HG03571 (cell line): ENCODE data around the gene MAML3.

ENCODE experiments used
- ATAC-seq: cut with Tn5 transposase; IDR thresholded peaks from one replicate; pipeline ENCODE4 v1.9.1; 2021; ENCODE audit not compliant: unreplicated experiment

Gene MAML3

DNA sequence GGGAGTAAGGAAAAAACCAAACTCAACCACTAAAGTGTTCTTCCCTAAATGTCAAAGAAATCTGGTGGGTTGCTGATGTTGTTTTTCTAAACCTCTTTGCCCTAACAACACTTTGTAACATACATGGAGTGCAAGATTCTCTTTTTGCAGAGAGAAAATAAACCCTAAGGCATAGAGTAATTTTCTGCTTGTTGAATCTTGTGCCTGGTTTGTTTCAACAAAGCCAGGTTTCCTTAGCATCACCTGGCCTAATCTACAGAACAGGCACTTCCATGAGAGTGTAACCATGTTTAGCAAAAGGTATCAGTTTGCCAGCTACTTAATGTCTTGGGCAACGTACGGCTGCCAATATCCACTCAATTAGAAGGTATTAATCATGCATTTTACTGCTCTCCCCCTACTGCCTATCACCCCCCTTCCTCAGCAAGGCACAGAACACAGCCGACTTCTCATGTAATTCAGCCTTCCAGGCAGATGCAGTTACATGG, 219.2 kb downstream of the MAML3 start:
- no peak for ATAC-seq

DNA sequence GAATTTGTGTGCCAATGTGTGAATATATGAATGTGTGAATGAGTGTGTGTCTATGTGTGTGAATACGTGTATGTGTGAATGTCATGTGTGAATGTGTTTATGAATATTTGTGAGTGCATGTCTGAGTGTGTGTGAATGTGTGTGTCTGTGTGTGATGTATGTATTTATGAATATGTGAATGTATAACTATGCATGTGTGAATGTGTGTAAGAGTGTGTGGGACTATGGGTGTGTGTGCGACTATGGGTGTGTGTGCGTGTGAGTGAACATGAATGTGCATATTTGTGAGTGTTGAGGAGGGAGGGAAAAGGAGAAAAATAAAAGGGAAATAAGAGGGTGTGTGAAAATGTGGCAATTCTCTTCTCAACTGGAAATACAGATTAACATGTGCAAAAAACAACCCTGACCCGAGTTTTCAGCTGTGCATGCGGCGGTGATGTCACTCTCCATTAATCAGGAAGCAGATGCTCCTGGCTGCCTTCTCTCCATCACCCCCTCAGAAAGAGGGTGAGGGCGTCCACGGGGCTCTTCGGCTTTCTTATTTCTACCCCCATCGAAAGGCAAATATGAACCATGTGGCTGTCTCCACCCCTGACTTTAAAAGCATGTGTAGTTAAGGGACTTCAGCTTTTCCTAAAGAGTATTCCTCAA, 219.8 kb downstream of the MAML3 start:
- no peak for ATAC-seq

DNA sequence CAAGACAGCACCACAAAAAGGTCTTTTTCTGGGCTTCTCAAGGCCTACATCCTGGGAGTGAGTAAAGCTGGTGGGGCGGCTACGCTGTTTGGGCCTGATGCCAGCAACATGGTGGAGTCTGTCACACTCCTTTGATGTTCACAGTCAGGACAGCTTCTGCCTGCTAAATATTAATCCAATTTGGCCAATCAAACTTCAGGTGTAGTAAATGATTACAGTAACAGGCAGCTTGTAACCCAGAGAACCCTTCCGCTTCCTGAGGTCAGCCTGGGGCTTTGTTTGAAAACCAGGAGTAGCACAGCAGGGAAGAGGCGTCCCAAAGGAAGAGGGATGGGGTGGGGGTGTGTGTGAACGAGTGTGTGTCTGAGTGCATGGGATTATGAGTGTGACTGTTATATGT, 220.4 kb downstream of the MAML3 start:
- no peak for ATAC-seq

DNA sequence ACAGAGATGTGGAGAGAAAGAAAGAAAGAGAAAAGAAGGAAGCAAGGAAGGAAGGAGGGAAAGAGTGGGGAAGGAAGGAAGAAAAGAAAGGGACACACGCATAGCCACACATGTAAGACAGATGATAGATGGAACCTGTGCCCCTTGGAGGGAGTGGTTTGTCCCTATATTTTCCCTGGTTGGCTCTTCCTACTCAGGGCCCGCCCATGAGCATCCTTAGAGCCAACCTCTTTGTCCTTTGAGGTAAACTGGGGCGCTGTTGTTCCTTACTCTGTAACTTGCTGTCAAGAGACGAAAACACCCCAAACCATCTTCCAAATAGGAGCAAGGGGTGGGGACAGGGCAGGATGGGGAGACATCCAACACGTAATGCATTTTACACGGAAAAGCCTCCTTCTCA, 220.9 kb downstream of the MAML3 start:
- ATAC-seq: no peak

DNA sequence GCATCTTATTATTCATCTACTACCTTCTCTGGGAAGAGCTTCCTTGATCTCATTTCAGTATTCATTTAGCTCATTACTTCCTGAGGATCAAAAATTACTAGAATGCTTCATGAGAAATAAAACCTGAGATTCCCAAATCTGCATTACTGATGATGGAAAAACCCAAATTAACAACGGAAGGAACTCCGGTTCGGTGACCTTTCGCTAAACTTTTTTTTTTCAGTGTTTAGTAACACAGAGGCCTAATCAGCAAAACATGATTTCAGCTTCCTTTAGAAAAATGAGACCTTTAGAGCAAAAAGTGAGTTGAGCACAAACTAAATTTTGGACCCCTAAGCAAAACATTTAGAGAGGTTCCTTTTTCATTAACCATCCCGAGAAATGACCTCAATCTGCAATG, 229.2 kb downstream of the MAML3 start:
- no peak for ATAC-seq

DNA sequence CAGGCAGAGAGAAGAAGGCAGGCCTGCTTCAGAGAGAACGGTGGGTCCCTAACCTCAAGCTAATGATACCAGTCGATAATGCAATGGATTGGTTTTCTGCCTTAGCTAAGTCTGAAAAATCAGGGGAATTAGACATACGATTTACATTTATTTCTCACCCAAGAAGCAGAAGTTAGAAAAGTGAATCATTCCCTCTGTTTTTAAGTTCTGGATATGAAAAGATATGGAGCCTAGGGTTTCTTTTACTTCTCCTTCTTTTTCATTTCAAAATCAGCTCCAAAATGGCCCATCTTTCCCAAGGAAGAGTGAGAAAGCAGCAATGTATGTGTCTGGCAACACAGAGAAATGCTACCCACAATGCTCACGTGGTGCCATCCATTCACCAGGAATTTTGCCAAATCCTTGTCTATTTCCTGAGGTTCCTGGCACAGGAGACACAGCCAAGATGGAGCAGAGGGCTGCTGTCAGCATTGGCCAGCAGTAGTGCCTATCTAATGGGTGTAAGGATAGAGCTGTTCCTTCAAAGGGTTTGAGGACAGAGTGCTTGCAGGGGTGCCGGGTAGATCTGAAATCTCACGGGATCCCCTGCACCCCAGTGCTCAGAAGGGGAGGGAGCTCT, 231.5 kb downstream of the MAML3 start:
- ATAC-seq: no peak

DNA sequence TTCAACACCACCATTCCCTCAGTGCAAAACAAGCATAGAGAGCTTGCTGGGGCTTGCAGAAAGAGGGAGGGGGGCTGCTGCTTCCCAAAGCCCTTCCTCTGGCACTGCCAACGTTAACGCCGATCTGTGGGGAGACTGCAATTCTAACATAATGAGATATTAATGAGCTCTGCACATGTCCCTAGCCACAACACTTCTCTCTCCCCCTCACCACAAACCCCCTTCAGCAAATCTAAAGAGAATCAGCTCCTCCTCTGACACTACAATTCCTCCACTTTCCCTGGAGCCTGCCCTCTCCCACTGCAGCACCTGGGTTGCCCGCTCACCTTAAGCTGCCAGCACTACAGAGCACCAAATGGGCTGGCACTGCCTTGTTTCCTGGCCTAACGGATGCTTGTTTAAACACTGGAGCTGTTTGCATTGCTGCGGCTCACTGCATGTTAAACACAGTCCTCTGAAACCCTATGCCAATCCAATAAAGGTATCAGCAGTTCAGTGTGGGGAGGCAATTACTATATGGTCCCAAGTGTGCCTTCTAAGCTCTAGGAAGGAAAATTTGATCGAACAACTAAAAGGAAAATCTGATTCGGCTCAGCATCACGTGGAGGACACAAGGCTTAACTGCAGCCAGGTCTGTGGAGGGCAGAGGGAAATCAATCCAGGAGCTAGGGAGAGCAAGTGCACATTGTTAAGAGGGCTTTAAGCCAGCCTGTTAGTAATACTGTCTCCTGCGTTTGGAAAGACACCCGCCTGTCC, 232.4 kb downstream of the MAML3 start:
- no peak for ATAC-seq

DNA sequence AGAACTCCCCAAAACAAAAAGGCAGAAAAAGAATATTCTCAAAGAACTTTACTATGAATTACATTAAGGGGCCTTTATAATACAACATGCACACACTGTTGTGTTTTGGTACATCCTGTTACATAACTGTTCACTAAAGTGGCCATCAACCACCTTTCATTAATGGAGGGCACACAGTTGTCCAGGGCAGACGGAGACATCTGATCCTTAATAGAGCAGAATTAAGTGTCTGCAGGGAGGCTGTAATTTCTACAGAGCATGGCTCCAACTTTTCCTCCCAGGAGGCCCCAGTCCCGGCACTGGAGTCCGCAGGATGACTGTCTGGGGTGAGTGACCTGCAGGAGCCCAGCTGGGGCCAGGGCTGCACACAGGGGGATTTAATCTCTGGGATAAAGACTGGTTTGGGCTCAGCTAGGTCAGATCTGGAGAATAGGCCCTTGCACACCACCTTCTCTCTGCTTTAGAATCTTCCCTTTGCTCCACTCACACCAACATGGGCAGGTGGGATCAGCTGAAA, 233.4 kb downstream of the MAML3 start:
- ATAC-seq: no peak

DNA sequence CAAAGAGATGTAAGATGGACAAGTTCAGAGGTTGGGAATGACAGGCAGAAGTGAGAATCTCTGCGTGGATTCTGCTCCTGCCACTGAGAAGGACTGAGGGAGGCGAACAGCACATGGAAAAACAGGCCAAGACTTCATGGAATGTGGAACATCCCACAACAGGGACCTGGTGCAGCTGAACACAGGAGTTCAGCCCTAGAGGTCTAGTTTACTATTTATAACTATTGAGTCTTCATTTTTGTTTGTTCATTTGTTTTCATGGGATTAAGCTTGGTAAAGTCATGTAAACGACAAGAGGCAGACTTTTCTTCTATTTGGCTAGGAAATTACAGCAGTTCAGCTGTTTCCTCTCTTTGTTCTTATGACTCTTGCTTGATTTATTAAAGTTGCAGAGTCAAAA, 234.5 kb downstream of the MAML3 start:
- ATAC-seq: no peak

DNA sequence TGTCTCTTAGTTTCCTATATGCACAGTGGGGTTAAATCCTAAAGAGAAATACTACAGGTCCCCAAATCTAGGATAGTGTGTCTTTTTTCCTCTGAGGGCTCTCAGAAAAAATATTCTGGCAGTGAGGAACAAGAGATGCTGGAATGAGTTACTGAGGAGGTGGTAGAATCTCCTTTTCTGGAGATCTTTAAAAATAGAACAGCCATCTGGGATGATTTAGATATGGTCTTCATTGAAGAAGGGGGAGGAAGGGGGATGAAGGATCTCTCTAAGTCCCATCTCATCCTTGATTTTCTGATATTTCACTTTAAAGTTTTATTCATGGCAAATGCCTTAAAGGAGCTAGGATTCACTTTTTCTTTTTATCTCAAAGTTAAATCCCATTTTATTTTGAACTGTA, 235.0 kb downstream of the MAML3 start:
- ATAC-seq: no peak

DNA sequence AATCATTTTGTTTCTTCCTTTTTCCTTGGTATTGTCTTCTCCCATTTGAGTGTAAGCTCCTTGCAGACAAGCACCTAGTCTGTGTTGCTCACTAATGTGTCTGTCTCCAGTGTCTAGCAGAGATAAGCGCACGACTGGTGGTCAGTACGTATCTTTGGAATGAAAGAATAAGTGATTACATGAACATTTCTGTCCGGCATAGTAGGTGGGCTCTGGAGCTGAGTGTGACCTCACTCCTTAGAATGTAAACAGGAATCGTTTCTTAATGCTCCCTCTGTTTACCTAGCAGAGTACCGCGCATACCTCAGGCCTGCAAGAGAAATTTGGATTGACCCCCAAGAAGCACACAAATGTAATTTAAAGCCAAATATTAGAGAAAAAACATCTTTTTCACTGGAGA, 235.4 kb downstream of the MAML3 start:
- no peak for ATAC-seq

DNA sequence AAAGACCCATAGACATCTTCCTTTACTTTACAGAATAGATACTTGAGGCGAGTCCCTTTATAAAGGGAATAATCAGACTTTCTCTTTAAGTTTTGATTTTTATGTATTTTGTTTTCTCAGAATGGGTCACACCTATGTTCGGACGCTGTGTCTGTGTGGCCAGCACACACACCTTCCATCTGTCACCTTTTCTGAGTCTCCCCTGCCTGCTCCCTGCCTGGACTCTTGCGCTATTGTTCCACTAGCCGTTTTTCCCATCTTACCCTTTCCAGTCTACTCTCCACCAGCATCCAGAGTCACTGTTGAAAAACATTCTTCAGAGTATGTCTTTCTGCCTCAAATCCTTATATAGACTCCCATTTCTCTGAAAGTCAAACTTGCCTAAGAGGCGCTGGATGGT, 236.1 kb downstream of the MAML3 start:
- no peak for ATAC-seq

DNA sequence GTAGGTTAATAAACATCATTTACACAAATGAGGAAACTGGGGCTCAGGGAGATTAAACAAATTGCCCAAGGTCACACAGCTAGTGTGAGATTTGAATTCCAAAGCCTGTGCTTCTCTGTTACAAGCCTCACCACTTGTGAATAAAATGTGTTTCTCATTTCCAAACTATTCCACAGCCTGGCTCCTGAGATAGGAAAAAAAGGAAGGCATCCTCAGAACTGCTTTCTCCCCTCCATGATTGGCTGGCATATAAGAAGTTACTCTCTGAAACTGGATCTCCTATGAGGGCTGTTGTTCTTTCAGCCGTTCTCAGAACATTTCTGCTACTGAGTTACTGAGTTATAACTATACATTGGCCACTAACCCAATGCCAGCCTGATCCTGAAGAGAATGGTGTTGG, 237.9 kb downstream of the MAML3 start:
- no peak for ATAC-seq

DNA sequence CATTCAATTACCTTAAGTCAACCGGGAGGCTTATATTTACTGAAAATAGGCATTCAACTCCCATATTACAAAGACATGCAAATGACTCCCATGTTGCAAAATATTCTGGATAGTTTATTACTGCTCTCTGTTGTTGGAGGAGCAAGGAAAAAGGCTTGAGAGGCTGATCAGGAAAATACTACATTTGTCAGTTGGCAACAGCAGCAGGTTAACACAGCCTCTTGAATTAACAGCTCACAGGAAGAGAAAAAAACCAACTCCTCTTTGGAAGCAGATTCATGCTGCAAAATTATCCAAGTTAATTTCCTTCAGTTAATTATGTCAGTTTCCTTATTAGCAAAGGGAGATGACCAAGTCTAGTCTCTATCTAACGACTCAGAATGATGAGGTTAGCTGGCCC, 238.9 kb downstream of the MAML3 start:
- no peak for ATAC-seq

DNA sequence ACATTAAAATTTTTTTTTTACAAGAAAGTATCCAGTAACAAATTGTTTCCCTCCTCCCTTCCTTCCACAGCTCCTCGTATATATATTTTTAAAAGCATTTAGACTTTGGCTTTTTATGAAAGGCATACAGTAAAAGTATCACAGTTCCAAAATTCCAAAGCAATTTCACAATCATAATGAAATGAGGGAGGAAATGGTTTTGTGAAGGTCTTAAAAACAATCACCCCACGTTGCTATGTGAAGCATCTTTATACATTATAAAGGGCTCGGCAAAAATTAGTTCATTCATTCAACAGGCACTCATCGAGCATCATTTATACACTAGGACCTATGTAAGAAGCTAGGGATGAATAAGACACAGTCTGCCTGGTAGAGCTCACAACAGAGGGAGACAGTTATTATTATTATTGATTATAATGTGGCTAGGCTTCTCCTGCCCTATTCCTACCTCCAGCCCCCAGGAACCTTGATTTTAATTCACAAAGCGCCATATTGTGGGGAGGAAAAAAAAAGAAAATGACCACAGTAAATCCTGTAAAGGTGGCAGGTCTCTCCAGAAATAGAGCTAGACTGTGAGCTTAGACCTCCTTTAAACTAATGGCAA, 239.9 kb downstream of the MAML3 start:
- no peak for ATAC-seq

DNA sequence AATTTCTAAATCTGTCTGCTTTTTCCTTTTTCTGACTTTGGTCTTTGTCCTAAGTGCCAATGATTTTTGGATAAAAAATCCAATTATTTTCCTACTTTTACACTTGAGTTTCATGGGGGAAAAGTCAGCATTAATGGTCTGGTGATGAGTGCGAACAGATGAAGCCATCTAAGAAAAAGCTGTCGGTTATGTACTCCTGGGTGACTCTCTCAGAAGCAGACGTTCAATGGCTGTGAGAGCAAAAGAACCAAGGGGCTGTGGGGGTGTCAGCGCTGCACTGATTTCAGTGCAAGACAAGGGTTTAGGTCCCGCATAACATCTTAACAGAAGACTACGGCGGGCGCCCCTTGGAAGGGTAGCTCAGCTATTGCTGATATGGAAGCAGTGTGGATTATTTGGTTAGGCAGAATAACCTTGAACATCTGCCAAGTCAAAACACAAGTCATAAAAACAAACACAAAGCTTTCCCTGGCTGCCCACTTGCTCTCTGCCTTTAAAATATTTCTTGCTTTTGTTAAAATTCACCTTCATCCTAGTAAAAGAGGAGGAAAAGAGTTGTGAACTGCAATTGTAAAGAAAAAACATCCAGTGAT, 240.5 kb downstream of the MAML3 start:
- no peak for ATAC-seq

DNA sequence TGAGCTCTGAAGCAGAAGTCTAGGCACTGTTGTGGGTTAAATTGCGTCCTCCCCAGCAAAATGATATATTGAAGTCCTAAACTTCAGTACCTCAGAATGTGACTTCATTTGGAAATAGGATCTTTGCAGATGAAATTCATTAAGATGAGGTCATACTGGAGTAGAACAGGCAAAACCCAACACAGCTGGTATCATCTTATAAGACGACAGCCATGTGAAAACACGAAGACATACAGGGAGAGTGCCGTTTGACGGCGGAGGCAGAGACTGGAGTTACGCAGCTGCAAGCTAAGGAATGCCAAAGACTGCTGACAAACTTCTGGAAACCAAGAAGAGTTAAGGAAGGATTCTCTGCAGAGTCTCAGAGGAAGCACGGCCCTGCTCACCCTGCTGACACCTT, 241.5 kb downstream of the MAML3 start:
- ATAC-seq: no peak

DNA sequence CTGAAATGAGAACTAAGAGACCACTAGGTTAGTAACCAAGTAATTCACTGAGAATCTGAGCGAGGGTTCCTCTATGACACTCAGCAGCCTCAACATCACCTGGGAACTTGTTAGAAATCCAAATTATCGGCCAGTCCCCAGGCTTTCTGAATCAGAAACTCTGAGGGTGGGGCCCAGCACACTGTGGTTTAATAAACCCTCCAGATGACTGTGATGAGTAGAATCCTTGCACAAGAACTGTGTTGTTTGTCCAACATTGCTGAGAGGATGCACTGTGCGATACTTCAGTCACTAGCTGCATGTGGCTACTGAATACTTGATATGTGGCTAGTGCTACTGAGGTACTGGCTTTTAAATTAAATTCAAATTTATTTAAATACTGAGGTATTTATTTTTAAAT, 243.9 kb downstream of the MAML3 start:
- ATAC-seq: no peak

DNA sequence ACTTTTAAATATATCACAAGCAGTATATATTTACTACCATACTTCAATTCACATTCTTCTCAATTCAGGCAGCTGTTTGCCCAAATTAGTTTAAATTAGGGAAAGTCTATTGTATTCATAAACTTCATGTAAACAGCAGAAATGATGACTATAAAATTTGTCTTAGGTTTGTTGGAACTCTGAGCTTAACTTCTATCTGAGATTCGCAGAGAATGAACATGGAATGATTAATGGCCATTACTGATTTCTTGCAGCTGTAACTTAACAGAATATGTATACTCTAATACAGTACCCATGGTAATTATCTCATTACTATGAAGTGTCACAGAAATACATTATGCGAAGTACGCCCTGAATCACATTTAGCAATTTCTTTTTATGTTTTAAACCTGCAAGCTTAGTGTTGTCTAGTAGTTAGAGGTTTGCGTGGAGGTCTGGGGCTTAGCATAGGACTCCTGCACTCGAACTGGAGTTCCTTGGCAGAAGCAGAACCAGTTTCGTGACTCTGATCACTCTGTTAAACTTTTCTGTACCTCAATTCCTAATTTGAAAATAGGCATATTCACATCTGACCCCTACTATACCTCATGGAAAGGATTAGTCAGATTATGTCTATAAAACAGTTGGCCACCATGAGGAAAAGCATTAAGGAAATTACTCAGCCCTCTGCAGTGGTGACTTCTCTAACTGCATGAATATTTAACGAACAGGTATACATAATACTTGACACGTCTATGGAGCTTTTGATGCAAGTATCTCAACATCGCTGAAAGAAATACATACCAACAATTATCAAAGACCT, 245.1 kb downstream of the MAML3 start:
- no peak for ATAC-seq

DNA sequence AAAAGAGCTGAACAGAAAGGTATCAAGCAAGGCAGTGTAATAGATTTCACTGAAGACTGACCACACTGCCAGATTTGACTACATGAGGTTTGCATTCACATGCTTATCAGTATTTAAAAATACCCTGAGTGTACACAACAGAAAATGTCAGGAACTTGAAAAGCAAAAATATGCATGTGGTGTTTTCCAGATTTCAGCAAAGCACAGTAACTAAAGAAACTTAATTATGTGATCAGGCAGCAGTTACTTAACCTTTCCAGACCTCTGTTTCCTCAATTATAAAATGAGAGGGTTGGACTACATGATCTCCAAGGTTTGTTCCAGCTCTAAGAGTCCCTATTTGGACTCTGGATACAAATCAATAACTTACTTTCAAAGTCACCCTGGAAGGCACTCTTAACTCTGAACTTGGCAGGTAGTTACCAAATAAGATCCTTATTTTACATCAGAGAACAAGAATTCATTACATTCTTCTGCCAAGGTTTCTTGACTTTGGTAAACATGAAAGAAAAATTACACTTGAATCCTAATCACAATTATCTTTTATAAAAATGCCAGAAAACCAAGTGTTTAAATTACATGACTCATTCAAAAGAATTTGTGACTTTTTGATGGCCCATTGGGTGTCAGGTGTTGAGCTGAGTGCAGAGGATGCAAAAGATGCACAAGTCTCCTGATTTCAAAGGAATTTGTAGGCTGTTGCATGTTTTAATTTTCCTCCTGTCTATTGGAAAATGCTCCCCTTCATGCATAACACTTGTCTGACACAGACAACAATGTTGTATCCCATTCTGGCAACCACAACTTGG, 246.8 kb downstream of the MAML3 start:
- no peak for ATAC-seq
